ENCODE measurements around the gene AK3. TPM values are rescaled to one million over a fixed set of nuclear protein-coding genes. Genes with fewer than 3 reads are reported as not detected.

Gene AK3
- total and polyA plus RNA-seq, 2 donors (not counting 3 experiments of a cell fraction or from before 2014, with no cell fraction given) = 20.6 to 42.3 TPM

GRCh38 chr9:4769321-4770080 is 28.5 kb upstream of the AK3 start:
- ChIA-PET POLR2A (no interaction called here), CTCF (interaction anchor here (0.8 kb wide), 1 partner anchor 28 kb away, joined by 3 read pairs; no protein-coding TSS in a partner anchor)
- Histone ChIP-seq H3K79me2 (ENCODE audit: control insufficient read depth, insufficient read depth, low read length) (no peaks in the 10 kb centered on the region), H3K4me1 (ENCODE audit: control insufficient read depth, extremely low read depth, insufficient read depth, low read length) (no peaks in the 10 kb centered on the region), H3K27ac (ENCODE audit: insufficient read depth, low read depth, low read length) (no peak overlapping the region), H3K4me3 (replicated peaks in 1 of 3; ENCODE audit: insufficient read depth in 1 of 3, low read depth in 1 of 3, low read length in 3 of 3) (no peak overlapping the region), H3K27me3 (ENCODE audit: control insufficient read depth in 2 of 2, insufficient read depth in 2 of 2, low read length in 2 of 2) (peaks cover 0 to 2% of the 10 kb centered on the region in 2 experiments), H3K4me2 (ENCODE audit: insufficient read depth, low read length) (no peak overlapping the region), H4K20me1 (replicated peaks; ENCODE audit: control insufficient read depth, extremely low read depth, insufficient read depth, low read length) (no peaks in the 10 kb centered on the region), H3K9ac (replicated peaks; ENCODE audit: extremely low read depth, insufficient read depth, low read length) (no peak overlapping the region), H3K36me3 (ENCODE audit: control insufficient read depth in 2 of 2, extremely low read depth in 1 of 2, insufficient read depth in 2 of 2, low read length in 2 of 2) (no peaks in the 10 kb centered on the region), H3K9me3 (replicated peaks; ENCODE audit: control insufficient read depth, insufficient read depth, low read length) (no peaks in the 10 kb centered on the region), H3K9me1 (replicated peaks; ENCODE audit: control insufficient read depth, extremely low read depth, insufficient read depth, low read length) (no peaks in the 10 kb centered on the region), H2AFZ (ENCODE audit: low read depth, low read length) (no peak overlapping the region)
- DNase-seq (ENCODE audit: low read depth, low spot score) = no peak
- no TSS peak for BruUV-seq (replicated peaks)
- FAIRE-seq = no peak
- intact Hi-C loops (cut with micrococcal nuclease) (loop anchor here (10.0 kb wide), 1 partner anchor 495 kb away; no protein-coding TSS in a partner anchor), dilution Hi-C loops (cut with MboI; ENCODE audit: extremely low pct_ligation_motif_present, low sequenced_read_pairs) (no loop called here)
- TF ChIP-seq GATA2 (IDR thresholded peaks at IDR 0.05; ENCODE audit: insufficient read depth, insufficient read length, low read depth, low read length) (no peak), POLR2AphosphoS5 (IDR thresholded peaks at IDR 0.05; ENCODE audit: insufficient read depth, low read depth, low read length) (no peak), CTCF (IDR thresholded peaks at IDR 0.05; ENCODE audit: extremely low read depth in 1 of 2, insufficient read depth in 1 of 2, low read depth in 1 of 2, low read length in 2 of 2) (no peak), JUN (IDR thresholded peaks at IDR 0.05; ENCODE audit: borderline replicate concordance, insufficient read depth, insufficient read length, low read depth) (no peak), FOS (IDR thresholded peaks at IDR 0.05; ENCODE audit: borderline replicate concordance, insufficient read depth, low read length) (peak; percentile 40), POLR2A (IDR thresholded peaks at IDR 0.05; ENCODE audit: low read depth, low read length) (no peak), MYC (IDR thresholded peaks at IDR 0.05; ENCODE audit: low read depth, low read length) (no peak)
